ENCODE data around the gene ANGPTL4. TPM values are rescaled to one million over a fixed set of nuclear protein-coding genes. Genes with fewer than 3 reads are reported as not detected.

The ANGPTL4 gene
- total and polyA plus RNA-seq, 2 donors (not counting 1 experiment from before 2014, with no cell fraction given) = 1.7 to 6.6 TPM

- Histone ChIP-seq H3K4me3 (replicated peaks in 1 of 4; ENCODE audit: control extremely low read depth in 1 of 4, insufficient read depth in 1 of 4, low read depth in 3 of 4, low read length in 4 of 4) (peak overlapping the region; percentile 52 to 78 (median 58)), H3K4me1 (ENCODE audit: control insufficient read depth, extremely low read depth, insufficient read depth, low read length) (peaks cover 3% of the 10 kb centered on the region), H3K79me2 (ENCODE audit: control insufficient read depth, insufficient read depth, low read length) (no peaks in the 10 kb centered on the region), H3K9ac (ENCODE audit: insufficient read depth, low read length) (peak overlapping the region; percentile 57), H3K27me3 (ENCODE audit: control insufficient read depth, insufficient read depth, low read length) (no peaks in the 10 kb centered on the region), H3K36me3 (ENCODE audit: control insufficient read depth, insufficient read depth, low read length) (no peaks in the 10 kb centered on the region), H3K27ac (ENCODE audit: insufficient read depth, low read length) (peak overlapping the region; percentile 38), H3K9me3 (ENCODE audit: control insufficient read depth, insufficient read depth, low read depth, low read length) (no peaks in the 10 kb centered on the region), H4K20me1 (ENCODE audit: control insufficient read depth, extremely low read depth, insufficient read depth, low read length) (no peaks in the 10 kb centered on the region), H3K4me2 (ENCODE audit: extremely low read depth, insufficient read depth, low read length) (peak overlapping the region; percentile 89), H2AFZ (ENCODE audit: low read length) (peak overlapping the region; percentile 83)
- TF ChIP-seq CTCF (conservative IDR thresholded peaks at IDR 0.05 in 1 of 2, IDR thresholded peaks at IDR 0.05 in 1 of 2; ENCODE audit: low read depth in 1 of 2, low read length in 2 of 2) (no peak), EZH2 (IDR thresholded peaks at IDR 0.05; ENCODE audit: low read length, missing control alignments) (no peak)
- DNase-seq (ENCODE audit: low read depth in 2 of 2) = no peak
Measured at GRCh38 chr19:8413629-8413995, 49.7 kb downstream of the ANGPTL4 start.

- no peak for DNase-seq (ENCODE audit: low read depth in 2 of 2)
- Histone ChIP-seq H4K20me1 (ENCODE audit: control insufficient read depth, extremely low read depth, insufficient read depth, low read length) (no peaks in the 10 kb centered on the region), H3K4me1 (ENCODE audit: control insufficient read depth, extremely low read depth, insufficient read depth, low read length) (peaks cover 3% of the 10 kb centered on the region), H3K9ac (ENCODE audit: insufficient read depth, low read length) (no peak overlapping the region), H3K27ac (ENCODE audit: insufficient read depth, low read length) (no peak overlapping the region), H3K9me3 (ENCODE audit: control insufficient read depth, insufficient read depth, low read depth, low read length) (no peaks in the 10 kb centered on the region), H3K36me3 (ENCODE audit: control insufficient read depth, insufficient read depth, low read length) (no peaks in the 10 kb centered on the region), H3K79me2 (ENCODE audit: control insufficient read depth, insufficient read depth, low read length) (no peaks in the 10 kb centered on the region), H3K4me3 (replicated peaks in 1 of 4; ENCODE audit: control extremely low read depth in 1 of 4, insufficient read depth in 1 of 4, low read depth in 3 of 4, low read length in 4 of 4) (no peak overlapping the region), H3K4me2 (ENCODE audit: extremely low read depth, insufficient read depth, low read length) (no peak overlapping the region), H2AFZ (ENCODE audit: low read length) (no peak overlapping the region), H3K27me3 (ENCODE audit: control insufficient read depth, insufficient read depth, low read length) (no peaks in the 10 kb centered on the region)
- TF ChIP-seq CTCF (conservative IDR thresholded peaks at IDR 0.05 in 1 of 2, IDR thresholded peaks at IDR 0.05 in 1 of 2; ENCODE audit: low read depth in 1 of 2, low read length in 2 of 2) (no peak), EZH2 (IDR thresholded peaks at IDR 0.05; ENCODE audit: low read length, missing control alignments) (no peak)
Measured at GRCh38 chr19:8416796-8417195, 52.8 kb downstream of the ANGPTL4 start.

- H3K79me2 ChIP-seq (ENCODE audit: control insufficient read depth, insufficient read depth, low read length) = no peaks in the 10 kb centered on the region
- H3K4me1 ChIP-seq (ENCODE audit: control insufficient read depth, extremely low read depth, insufficient read depth, low read length) = no peaks in the 10 kb centered on the region
- H4K20me1 ChIP-seq (ENCODE audit: control insufficient read depth, extremely low read depth, insufficient read depth, low read length) = no peaks in the 10 kb centered on the region
- no peak overlapping the region for H3K9ac ChIP-seq (ENCODE audit: insufficient read depth, low read length)
- no peak overlapping the region for H2AFZ ChIP-seq (ENCODE audit: low read length)
- no peak overlapping the region for H3K27ac ChIP-seq (ENCODE audit: insufficient read depth, low read length)
- H3K36me3 ChIP-seq (ENCODE audit: control insufficient read depth, insufficient read depth, low read length) = no peaks in the 10 kb centered on the region
- no peaks in the 10 kb centered on the region for H3K27me3 ChIP-seq (ENCODE audit: control insufficient read depth, insufficient read depth, low read length)
- no peak overlapping the region for H3K4me2 ChIP-seq (ENCODE audit: extremely low read depth, insufficient read depth, low read length)
- no peak overlapping the region for H3K4me3 ChIP-seq (replicated peaks in 1 of 4; ENCODE audit: control extremely low read depth in 1 of 4, insufficient read depth in 1 of 4, low read depth in 3 of 4, low read length in 4 of 4)
- TF ChIP-seq EZH2 (IDR thresholded peaks at IDR 0.05; ENCODE audit: low read length, missing control alignments) (no peak), CTCF (conservative IDR thresholded peaks at IDR 0.05 in 1 of 2, IDR thresholded peaks at IDR 0.05 in 1 of 2; ENCODE audit: low read depth in 1 of 2, low read length in 2 of 2) (no peak)
- no peak for DNase-seq (ENCODE audit: low read depth in 2 of 2)
- no peaks in the 10 kb centered on the region for H3K9me3 ChIP-seq (ENCODE audit: control insufficient read depth, insufficient read depth, low read depth, low read length)
Measured at GRCh38 chr19:8421484-8422461, 57.8 kb downstream of the ANGPTL4 start.
